Left ventricle myocardium inferior (tissue), 1 donor: ENCODE measurements around the gene MEIS2. TPM values are rescaled to one million over a fixed set of nuclear protein-coding genes. Genes with fewer than 3 reads are reported as not detected.
A peak's percentile ranks its signal among the peaks of the same experiment; 100 is the strongest.

ENCODE experiments used
- DNase-seq: peaks from one replicate; pipeline ENCODE4 v3.0.0-alpha.2; 2020
- H3K27ac ChIP-seq: fragments of 200-600 bp; replicated peaks from 2 replicates; pipeline ENCODE4 v1.8.0; 2021
- H3K27me3 ChIP-seq: fragments of 200-600 bp; 2 replicates; pipeline ENCODE4 v1.8.0; 2021; ENCODE audit warnings: low read depth
- H3K36me3 ChIP-seq: fragments of 200-600 bp; 2 replicates; pipeline ENCODE4 v1.8.0; 2021
- H3K4me1 ChIP-seq: fragments of 200-600 bp; 2 replicates; pipeline ENCODE4 v1.8.0; 2021
- H3K4me3 ChIP-seq: fragments of 200-600 bp; 2 replicates; pipeline ENCODE4 v1.8.0; 2021; ENCODE audit warnings: mild to moderate bottlenecking, moderate library complexity
- H3K9me3 ChIP-seq: fragments of 200-600 bp; replicated peaks from 2 replicates; pipeline ENCODE4 v1.8.0; 2021
- intact Hi-C: fragments of 100-400 bp; cut with micrococcal nuclease; formaldehyde crosslinking; loops from one replicate; pipeline ENCODE4 v1.11.0; 2022
- total RNA-seq: library from RNA; stranded (reverse); fragmentation: NEBNext Ultra II Directional; extraction: Animal tissue kit (Norgen Biotek cat#: 25700); gene quantifications from one replicate; pipeline ENCODE4 v1.2.1, GENCODE V29; 2021
- TF ChIP-seq, protein P1 (sequence below): fragments of 200-600 bp; IDR thresholded peaks from 2 replicates; pipeline ENCODE4 v1.8.0; 2021; ENCODE audit warnings: antibody characterized with exemption, mild to moderate bottlenecking, borderline replicate concordance
- donor health status: DM: no; HTN: yes; CAD: no; lungs with severe emphysema.

Gene MEIS2
- total RNA-seq, 1 donor from 2014 or later, result 36.0 TPM

DNA sequence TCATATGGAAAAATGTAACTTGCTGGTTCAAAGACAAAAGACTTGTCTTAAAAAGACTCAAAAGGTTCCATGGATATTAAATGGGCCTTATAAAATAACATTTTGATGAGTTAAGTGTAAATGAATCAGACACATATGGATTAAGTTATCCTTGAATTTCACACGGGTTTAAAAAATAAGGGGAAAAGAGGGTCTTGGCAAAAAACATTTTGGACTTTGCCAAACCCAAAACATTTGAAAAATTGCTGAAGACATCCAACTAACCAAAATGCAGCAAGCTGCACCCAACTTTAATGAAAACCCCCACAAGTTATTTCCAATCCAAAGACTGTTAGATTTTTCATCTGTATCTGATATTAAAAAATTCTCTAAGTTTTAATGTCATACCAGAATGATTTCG is 200.7 kb downstream of the MEIS2 start:
- Histone ChIP-seq H3K4me3 (no peak overlapping the region), H3K27me3 (no peaks in the 10 kb centered on the region), H3K4me1 (peaks cover 55% of the 10 kb centered on the region), H3K36me3 (peaks cover 11% of the 10 kb centered on the region), H3K27ac (no peak overlapping the region), H3K9me3 (no peaks in the 10 kb centered on the region)
- TF ChIP-seq, protein P1, sequence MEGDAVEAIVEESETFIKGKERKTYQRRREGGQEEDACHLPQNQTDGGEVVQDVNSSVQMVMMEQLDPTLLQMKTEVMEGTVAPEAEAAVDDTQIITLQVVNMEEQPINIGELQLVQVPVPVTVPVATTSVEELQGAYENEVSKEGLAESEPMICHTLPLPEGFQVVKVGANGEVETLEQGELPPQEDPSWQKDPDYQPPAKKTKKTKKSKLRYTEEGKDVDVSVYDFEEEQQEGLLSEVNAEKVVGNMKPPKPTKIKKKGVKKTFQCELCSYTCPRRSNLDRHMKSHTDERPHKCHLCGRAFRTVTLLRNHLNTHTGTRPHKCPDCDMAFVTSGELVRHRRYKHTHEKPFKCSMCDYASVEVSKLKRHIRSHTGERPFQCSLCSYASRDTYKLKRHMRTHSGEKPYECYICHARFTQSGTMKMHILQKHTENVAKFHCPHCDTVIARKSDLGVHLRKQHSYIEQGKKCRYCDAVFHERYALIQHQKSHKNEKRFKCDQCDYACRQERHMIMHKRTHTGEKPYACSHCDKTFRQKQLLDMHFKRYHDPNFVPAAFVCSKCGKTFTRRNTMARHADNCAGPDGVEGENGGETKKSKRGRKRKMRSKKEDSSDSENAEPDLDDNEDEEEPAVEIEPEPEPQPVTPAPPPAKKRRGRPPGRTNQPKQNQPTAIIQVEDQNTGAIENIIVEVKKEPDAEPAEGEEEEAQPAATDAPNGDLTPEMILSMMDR, result no peak
- intact Hi-C loops, result no loop called here
- no peak for DNase-seq

DNA sequence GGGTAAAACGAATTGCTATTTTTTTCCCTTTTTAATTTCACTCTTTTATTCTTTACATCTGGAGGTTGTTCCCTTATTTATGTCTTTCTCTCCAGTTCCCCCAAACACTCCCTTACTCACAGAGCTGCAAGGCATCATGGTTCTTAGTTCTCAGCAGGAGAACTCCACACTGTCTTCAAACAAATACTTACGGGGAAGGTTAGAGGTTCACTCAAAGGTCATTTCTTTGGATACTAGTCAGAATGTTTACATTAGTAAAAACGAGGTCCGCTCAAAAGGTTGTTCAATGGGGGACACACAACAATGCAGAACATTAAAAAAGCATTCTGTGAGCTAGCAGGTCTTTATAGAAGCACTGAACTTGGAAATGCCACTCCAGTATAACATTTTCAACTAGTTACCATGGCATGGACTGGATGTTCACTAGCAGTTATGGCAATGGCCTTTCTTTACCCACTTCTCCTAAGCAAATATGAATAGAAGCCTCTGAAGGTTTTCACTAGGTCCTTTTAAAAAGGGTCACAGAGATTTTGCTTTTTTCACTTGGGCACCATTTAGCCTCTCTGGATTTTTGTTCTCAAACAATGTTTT is 201.7 kb downstream of the MEIS2 start:
- H3K27me3 ChIP-seq, result no peaks in the 10 kb centered on the region

DNA sequence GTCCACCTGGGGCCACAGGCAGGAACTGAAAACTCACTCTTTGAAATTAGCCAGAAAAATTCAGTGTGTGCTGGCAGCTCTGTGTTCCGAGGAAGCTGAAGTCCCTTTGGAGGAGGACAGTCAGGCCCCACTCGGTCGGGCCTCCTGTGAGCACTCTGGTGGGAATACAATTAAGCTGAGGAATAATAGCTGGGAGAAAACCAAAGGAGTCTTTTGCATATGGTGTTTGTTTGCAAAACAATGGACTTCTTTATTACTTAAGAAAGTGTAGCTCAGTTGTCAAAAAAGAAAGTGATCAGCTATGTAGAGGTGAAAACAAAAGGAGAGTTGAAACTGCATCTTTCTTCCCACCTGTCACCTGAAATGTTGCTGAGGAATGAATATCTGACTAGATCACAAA is 202.5 kb downstream of the MEIS2 start:
- peaks cover 43% of the 10 kb centered on the region for H3K4me1 ChIP-seq
- peaks cover 25% of the 10 kb centered on the region for H3K36me3 ChIP-seq
- H3K27ac ChIP-seq, result peak overlapping the region; percentile 53
- TF ChIP-seq, protein P1, result no peak
- no peaks in the 10 kb centered on the region for H3K27me3 ChIP-seq
- DNase-seq, result no peak
- no peak overlapping the region for H3K4me3 ChIP-seq
- H3K9me3 ChIP-seq, result no peaks in the 10 kb centered on the region
- intact Hi-C loops, result no loop called here

More for the DNA sequence above, 201.7 kb downstream of the MEIS2 start:
- TF ChIP-seq, protein P1, result no peak
- intact Hi-C loops, result no loop called here
- H3K27ac ChIP-seq, result peak overlapping the region; percentile 53
- peaks cover 44% of the 10 kb centered on the region for H3K4me1 ChIP-seq
- DNase-seq, result no peak
- no peaks in the 10 kb centered on the region for H3K9me3 ChIP-seq
- H3K36me3 ChIP-seq, result peaks cover 22% of the 10 kb centered on the region
- H3K4me3 ChIP-seq, result no peak overlapping the region

DNA sequence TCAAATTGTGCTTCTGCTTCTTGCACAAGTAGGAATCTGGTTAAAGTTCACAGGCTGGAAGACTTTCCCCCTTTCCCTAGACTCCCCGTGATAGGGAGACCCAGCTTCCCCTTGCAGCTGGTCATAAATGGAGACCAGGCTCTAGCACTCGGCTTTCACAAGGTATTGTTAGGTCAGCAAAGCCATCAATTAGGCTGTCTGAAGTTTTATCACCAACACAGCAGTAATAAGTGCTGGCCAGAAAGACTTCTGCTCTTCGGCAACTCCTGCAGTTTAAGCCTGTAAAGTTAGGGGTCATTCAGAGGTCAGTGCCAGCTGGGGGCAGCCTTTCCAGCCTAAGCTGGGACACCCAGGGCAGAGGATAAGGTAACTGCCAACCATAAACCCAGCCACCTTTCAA is 203.4 kb downstream of the MEIS2 start:
- peaks cover 29% of the 10 kb centered on the region for H3K36me3 ChIP-seq
- H3K27ac ChIP-seq, result peak overlapping the region; percentile 53
- no peak for DNase-seq
- no peaks in the 10 kb centered on the region for H3K9me3 ChIP-seq
- H3K27me3 ChIP-seq, result no peaks in the 10 kb centered on the region
- H3K4me1 ChIP-seq, result peaks cover 49% of the 10 kb centered on the region
- TF ChIP-seq, protein P1, result no peak
- H3K4me3 ChIP-seq, result no peak overlapping the region
- intact Hi-C loops, result no loop called here

DNA sequence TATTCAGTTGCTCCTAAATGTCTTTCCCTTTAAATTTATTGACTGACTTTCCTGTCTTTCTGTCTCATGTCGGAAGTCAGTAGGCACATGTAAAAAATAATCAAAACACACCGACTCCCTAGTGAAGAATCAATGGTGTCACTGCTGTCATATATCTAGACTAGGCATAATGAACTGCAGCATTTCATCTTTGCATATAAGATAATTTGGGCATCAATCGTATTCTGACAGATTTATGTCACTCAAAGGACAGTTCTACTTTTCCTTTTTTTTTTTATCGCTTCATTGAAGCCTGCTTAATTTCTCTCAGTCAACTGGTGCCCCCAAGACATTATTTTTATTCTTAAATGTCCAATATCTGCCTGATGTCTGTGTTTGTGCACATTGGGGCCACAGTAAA is 206.3 kb downstream of the MEIS2 start:
- H3K4me1 ChIP-seq, result peaks cover 42% of the 10 kb centered on the region
- no peak overlapping the region for H3K27ac ChIP-seq
- H3K9me3 ChIP-seq, result no peaks in the 10 kb centered on the region
- DNase-seq, result no peak
- no peaks in the 10 kb centered on the region for H3K27me3 ChIP-seq
- H3K36me3 ChIP-seq, result peaks cover 43% of the 10 kb centered on the region
- TF ChIP-seq, protein P1, result no peak
- H3K4me3 ChIP-seq, result no peak overlapping the region
- intact Hi-C loops, result no loop called here
